K562 (cell line): Measurements from ENCODE around the gene NLGN2. TPM values are rescaled to one million over a fixed set of nuclear protein-coding genes. Genes with fewer than 3 reads are reported as not detected.

Experiments
- BCLAF1 ChIP-seq, 2 experiments: fragments of 450-650 bp in 1 of 2; IDR thresholded peaks; 2 replicates each; pipeline ENCODE4 v1.6.1; 2011 to 2017; ENCODE audit warnings: low read depth in 2 of 2, antibody characterized with exemption in 1 of 2, borderline replicate concordance in 1 of 2, low read length in 1 of 2, mild to moderate bottlenecking in 1 of 2, mixed read lengths in 1 of 2; ENCODE audit not compliant: control insufficient read depth in 1 of 2
- CBFA2T3 ChIP-seq: fragments of 450-650 bp; IDR thresholded peaks from 2 replicates; pipeline ENCODE4 v1.6.1; 2017
- CTCF ChIP-seq, 3 experiments: IDR thresholded peaks in 2 of 3; conservative IDR thresholded peaks in 1 of 3; 2 replicates each; pipeline ENCODE4 v1.5.1; 2011 to 2012; ENCODE audit warnings: low read length in 3 of 3, mild to moderate bottlenecking in 3 of 3, control low read depth in 2 of 3, improper control_type of control experiment in 1 of 3, inconsistent platforms in 1 of 3, low read depth in 1 of 3, mixed read lengths in 1 of 3, moderate library complexity in 1 of 3; ENCODE audit not compliant: insufficient read depth in 2 of 3
- KDM2B ChIP-seq: fragments of 250-450 bp; sonication (Bioruptor Pico); IDR thresholded peaks from 2 replicates; pipeline ENCODE4 v1.8.0; 2021; ENCODE audit warnings: mild to moderate bottlenecking, moderate library complexity
- MEF2A ChIP-seq: IDR thresholded peaks from 2 replicates; pipeline ENCODE4 v1.6.1; 2011; ENCODE audit warnings: low read depth, mild to moderate bottlenecking, low read length, moderate library complexity; ENCODE audit not compliant: control insufficient read depth
- MGA ChIP-seq: fragments of 450-650 bp; IDR thresholded peaks from 2 replicates; pipeline ENCODE4 v1.6.1; 2016; ENCODE audit warnings: mild to moderate bottlenecking, moderate library complexity
- PHF20 ChIP-seq: fragments of 450-650 bp; IDR thresholded peaks from 2 replicates; pipeline ENCODE4 v1.6.1; 2018; ENCODE audit not compliant: partially characterized antibody
- RBFOX2 ChIP-seq: fragments of 200-400 bp; formaldehyde crosslinking; IDR thresholded peaks from 2 replicates; pipeline ENCODE4 v1.6.1; 2017; ENCODE audit warnings: low read depth, mild to moderate bottlenecking, low read length, moderate library complexity
- ZNF436 ChIP-seq: fragments of 250-450, 450-650 bp; sonication (Bioruptor Pico); formaldehyde crosslinking; IDR thresholded peaks from 2 replicates; pipeline ENCODE4 v1.7.0; 2020; ENCODE audit warnings: mild to moderate bottlenecking
- polyA plus RNA-seq, 8 experiments: library from polyadenylated mRNA; depleted of rRNA in 4 of 8; stranded (reverse) in 5 of 8; unstranded in 3 of 8; fragments of >200 nt; fragmentation: Nextera tagmentation in 2 of 8; fragmentation: Illumina TruSeq in 1 of 8; extraction: Ambion mirVana in 2 of 8; extraction: Trizol in 1 of 8; gene quantifications; 2 replicates each; pipeline versions ENCODE4 v1.2.1 to v1.2.3, GENCODE V29; 2011 to 2014; ENCODE audit warnings: inconsistent platforms in 1 of 8, missing spikeins in 1 of 8
- total RNA-seq, 7 experiments: library from RNA; depleted of rRNA in 6 of 7; stranded (reverse); fragments of >200 nt in 6 of 7; fragmentation: Illumina TruSeq in 2 of 7; extraction: Trizol in 2 of 7; gene quantifications; 2 replicates each; pipeline versions ENCODE4 v1.2.1 to v1.2.3, GENCODE V29; 2011 to 2021; ENCODE audit warnings: low replicate concordance in 1 of 7

Gene NLGN2
- total and polyA plus RNA-seq, 9 of the 15 experiments (the other 6 are each of a cell fraction or from before 2014, with no cell fraction given): 0.11 to 7.8 (median 0.77) TPM

- TF ChIP-seq MGA (no peak), RBFOX2 (peak; percentile 94), CBFA2T3 (no peak), PHF20 (peak; percentile 69), MEF2A (no peak), BCLAF1 (IDR thresholded peaks at IDR 0.05; ENCODE audit: borderline replicate concordance in 1 of 2, control insufficient read depth in 1 of 2, low read depth in 2 of 2, low read length in 1 of 2) (no peak), CTCF (IDR thresholded peaks at IDR 0.05 in 2 of 3, conservative IDR thresholded peaks at IDR 0.05 in 1 of 3; ENCODE audit: insufficient read depth in 2 of 3, low read depth in 1 of 3, low read length in 3 of 3) (no peak), KDM2B (CRISPR knock-in tag) (no peak), ZNF436 (CRISPR knock-in tag) (no peak)
Observed at GRCh38 chr17:7403977-7404736, 3.5 kb upstream of the NLGN2 start, which contains the start of gene TMEM256 (continued).
